Putamen (tissue), 1 donor: ENCODE measurements around the gene KCNG4.
A peak's percentile ranks its signal among the peaks of the same experiment; 100 is the strongest.
"Not testable (repeated sequence)": the region's sequence is repeated elsewhere in the genome, so short reads cannot be mapped to it uniquely, and the experiment has no call there.

Experiments
- DNase-seq: peaks from one replicate; pipeline ENCODE4 v3.0.0-alpha.2; 2016; ENCODE audit warnings: low spot score

The KCNG4 gene

DNA sequence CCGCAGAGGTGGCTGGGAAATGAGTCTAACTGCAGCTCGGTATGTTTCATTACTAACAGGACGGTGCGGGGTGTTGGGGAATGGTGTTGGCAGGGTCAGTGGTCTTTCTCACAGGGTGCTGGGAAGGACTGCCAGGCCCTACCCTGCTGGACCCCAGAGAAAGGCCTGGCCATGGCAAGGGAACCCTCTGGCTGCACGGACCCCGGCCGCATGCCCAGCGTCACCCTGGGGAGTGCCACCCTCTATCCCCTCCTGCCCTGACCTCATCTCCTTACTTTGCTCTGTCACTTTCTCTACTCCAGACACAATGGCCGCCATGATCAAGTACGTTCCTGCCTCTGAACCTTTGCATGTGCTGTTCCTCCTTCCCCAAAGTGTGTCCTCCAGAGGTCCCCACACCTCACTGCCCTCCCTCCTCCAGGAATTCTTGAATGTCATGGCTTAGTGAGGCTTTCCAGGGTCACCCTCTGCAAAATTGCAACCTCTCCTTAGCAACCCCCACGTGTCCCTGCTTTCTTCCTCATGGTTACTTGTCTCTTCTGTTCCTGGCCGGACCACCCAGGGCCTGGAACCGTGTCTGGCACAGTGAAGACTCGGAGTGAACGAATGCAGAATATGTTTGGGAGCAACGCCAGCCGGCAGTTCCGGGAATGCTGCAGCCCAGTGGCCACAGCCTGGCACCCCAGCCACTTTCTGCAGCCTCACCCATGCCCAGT, 33.7 kb downstream of the KCNG4 start:
- DNase-seq = no peak

DNA sequence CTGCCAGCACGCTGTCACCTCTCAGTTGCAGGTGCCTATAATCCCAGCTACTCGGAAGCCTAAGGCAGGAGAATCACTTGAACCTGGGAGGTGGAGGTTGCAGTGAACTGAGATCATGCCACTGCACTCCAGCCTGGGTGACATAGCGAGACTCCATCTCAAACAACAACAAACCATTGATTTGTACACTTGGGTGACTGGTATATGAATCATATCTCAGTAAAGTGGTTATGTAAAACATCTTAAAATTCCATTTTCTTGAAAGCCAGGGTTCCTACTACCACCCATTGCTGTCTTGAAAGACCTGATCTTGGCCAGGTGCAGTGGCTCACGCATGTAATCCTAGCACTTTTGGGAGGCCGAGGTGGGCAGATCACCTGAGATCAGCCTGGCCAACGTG, 34.7 kb downstream of the KCNG4 start:
- not testable (repeated sequence) for DNase-seq

DNA sequence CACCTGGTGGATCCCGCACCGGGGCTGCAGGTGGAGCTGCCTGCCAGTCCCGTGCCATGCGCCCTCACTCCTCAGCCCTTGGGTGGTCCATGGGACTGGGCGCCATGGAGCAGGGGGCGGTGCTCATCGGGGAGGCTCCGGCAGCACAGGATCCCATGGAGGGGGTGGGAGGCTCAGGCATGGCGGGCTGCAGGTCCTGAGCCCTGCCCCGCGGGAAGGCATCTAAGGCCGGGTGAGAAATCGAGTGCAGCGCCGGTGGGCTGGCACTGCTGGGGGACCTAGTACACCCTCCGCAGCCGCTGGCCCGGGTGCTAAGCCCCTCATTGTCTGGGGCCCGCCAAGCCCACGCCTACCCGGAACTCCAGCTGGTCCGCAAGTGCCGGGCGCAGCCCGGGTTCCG, 35.3 kb downstream of the KCNG4 start:
- not testable (repeated sequence) for DNase-seq

DNA sequence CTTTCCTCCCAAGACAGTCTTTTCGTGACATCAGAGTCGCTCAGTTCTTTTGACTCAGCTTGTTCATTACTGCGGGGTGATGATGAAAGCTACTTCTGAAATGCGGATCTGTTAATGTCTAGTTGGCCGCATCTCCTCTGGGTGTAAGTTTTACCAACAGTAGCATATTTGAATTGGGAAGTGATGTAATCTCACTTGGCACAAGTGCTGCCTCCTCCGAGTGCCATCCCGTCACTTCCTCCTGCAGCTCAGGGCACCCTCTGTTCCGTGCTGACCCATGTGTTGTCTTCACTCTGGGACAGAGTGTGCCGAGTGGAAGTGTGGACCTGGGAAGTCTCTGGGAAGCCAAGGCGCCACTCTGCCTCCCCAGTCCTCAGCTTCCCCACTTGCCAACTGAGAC, 40.0 kb downstream of the KCNG4 start:
- DNase-seq = no peak

DNA sequence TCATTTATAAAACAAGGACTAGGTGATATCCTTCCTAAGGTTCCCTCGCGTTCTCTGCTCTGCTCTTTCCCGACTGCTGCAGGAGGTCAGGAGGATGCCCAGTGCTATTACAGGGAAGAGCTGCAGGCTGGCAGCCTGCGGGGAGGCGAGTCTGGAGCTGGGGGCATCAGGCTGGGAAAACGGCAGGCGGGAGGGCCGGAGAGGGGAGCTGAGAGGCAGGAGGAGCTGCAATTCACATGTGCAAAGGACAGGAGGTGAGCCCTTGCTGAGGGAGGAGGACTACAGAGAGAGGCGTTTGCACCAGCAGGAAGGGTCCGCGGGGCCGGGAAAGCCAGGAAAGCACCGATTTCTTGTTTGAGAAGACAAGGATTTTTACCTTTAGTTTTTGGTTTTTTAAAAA, 40.7 kb downstream of the KCNG4 start:
- no peak for DNase-seq

DNA sequence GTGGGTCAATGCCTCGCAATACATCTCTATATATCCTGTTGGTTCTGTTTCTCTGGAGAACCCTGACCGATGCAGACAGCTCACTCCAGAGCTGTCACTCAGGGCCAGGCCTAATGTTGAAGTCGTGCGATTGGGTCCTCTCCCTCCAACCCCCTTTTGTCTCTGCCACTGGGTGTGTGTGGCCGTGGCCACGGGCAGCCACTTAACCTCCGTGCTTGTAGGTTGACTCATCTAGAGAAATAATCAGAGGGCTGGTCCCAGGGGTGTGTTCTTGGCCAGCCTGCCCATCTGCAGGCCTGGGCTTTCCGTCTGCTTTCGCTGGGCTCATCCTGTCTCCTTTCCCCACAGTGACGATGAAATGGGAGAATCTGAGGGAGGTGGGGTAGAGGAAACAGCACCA, 41.4 kb downstream of the KCNG4 start:
- DNase-seq = no peak

DNA sequence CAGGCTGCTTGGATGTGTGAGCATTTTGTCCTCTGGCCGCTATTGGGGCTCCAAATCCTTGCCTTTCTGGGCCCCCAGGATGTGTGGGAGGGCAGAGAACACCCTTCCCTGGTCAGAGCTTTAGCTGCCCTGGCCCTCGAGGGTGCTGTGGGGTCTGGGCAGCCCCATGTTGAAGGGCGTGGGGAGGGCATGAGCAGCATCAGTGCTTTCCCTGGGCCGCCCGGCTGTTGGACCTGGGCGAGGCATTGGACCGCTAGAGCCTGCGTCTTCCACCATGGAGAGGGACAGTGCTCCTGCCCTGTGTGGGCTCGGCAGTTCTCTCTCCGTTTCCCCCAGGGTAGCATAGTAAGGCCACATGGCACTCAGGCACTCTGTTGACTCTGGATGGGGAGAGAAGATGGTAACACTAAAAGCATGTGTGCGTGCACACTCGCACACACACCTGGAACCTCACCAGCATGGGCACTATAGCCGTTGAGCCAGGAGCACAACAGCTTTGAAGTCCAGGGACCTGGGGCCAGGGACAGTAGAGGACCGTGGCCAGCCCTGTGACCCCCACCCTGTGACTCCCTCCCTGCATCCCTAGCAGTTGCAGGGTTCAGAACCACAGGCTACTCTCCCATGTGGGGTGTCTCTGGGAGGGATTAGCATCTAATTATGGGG, 42.2 kb downstream of the KCNG4 start:
- DNase-seq = no peak

DNA sequence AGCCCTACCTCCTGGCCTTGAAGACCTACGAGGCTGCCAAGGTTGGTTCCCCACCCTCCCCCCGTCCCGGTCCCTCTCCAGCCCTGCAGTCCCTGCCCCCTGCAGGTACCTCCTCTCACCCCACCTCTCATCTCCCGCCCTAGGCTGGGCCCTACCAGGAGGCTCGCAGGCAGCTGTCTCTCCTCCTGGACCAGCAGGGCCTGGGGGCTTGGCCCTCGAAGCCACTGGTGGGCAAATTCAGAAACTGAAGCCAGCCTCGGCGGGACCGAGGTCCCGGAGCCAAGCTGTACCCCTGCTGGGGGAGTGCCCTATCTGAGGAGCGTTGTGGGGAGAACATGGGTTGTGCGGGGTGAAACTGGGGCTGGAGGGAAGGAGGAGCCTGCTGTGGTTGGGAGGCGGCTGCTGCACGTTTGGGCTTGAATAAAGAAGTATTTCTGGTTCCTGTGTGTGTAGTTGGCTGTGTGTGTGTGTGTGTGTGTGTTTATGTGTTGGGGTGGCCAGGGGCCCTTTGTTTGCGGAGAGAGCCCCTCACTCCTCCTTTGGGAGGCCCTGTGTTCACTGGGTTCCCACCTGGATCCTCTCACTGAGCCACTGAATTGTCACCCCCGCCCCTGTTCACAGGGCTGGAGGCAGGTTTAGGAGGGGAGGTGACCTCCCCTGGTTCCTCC, 43.0 kb downstream of the KCNG4 start:
- no peak for DNase-seq

DNA sequence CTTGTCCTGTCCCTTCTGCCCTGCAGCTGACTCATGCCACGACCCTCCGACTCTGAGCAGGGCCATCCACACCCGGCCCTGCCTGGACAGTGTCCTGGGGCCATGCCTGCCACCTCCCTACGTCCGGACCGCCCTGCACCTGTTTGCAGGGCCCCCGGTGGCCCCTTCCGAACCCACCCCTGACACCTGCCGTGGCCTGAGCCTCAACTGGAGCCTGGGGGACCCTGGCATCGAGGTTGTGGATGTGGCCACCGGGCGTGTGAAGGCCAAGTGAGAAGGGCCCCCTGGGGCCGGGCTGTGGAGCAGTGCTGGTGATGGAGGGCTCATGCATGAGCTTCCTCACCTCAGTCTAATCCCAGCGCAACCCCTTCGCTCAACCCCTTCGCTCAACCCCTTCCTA, 43.7 kb downstream of the KCNG4 start:
- no peak for DNase-seq

DNA sequence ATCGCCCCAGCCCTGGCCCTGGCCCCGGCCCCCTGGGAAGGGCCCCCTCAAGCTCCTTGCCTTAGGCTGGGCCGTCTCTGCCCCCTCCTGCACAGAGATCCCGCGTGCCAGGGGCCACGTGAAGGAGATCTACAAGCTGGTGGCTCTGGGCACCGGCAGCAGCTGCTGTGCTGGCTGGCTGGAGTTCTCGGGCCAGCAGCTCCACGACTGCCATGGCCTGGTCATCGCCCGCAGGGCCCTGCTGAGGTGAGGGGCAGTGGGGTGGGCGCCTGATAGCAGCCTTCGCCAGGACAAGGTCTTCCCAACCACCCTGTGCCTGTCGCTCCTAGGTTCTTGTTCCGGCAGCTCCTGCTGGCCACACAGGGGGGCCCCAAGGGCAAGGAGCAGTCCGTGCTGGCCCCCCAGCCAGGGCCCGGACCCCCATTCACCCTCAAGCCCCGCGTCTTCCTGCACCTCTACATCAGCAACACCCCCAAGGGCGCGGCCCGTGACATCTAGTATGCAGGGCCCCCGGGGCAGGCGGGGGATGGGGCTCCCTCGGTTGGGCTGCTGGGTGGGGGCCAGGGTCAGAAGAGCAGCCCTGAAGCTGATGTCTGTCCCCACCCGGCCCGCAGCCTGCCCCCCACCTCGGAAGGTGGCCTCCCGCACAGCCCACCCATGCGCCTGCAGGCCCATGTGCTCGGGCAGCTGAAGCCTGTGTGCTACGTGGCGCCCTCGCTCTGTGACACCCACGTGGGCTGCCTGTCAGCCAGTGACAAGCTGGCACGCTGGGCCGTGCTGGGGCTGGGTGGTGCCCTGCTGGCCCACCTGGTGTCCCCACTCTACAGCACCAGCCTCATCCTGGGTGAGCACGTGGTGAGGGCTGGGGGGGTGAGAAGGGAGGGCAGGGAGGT, 44.4 kb downstream of the KCNG4 start:
- no peak for DNase-seq

DNA sequence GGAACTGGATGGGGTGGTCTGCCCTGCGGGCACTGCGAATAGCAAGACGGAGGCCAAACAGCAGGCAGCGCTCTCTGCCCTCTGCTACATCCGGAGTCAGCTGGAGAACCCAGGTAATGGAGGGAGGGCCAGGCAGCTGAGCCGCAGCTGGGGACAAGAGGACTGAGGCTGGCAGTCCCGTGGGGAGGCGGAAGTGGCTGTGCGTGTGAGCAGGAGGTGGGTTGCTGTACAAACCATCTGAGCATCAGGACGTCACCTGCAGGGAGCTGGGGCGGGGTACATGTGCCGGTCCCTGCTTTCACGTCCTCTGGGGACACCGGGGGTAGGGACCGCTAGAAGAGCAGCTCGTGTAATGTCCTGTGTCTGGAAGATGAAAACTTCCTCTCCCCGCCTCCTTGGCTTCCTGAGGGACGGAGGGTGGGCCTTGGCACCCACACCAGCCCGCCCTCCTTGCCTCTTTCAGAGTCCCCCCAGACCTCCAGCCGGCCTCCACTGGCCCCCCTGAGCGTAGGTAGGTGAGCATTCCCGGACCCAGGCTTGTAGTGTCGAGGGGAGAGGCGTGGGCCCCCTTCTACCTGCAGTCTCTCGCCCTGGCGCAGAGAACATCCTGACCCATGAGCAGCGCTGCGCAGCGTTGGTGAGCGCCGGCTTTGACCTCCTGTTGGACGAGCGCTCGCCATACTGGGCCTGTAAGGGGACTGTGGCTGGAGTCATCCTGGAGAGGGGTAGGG, 45.2 kb downstream of the KCNG4 start:
- DNase-seq = no peak

DNA sequence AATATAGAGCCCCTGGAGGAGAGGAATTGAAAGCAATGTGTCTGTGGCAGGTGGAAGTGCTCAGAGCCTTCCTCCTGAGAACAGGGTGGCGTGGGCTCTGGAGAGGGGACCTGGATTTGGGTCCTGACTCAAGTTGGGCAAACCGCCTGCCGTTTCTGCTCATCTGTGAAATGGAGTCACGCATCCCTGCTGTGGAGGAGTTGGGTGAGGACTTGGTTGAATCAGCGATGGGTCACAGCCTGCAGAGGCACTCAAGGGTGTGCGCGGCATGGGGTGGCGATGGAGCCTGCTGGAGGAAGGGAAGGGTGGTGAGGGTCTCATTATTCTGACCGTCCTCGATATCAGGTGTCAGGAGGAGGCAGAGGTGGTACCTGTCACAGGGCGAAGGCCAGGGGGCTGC, 45.8 kb downstream of the KCNG4 start:
- DNase-seq = no peak

DNA sequence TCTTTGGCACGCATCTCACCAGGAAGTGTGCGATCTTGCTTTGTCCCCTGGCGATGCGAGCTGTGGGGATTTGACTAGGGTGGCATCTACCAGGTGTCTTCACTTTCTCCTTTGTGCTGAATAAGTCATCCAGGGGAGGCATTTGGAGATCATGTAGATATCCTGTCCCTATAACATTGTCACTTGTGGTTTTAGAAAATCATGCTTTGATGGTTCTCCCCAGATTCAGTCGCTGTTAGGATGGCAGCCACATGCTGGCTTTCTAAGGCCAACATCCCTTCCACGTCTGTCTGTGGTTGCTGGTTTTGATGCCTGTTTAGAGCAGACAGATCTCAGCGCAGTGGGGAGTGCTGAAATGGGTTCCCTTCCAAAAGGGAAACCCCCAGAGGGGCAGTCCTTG, 46.3 kb downstream of the KCNG4 start:
- DNase-seq = no peak

DNA sequence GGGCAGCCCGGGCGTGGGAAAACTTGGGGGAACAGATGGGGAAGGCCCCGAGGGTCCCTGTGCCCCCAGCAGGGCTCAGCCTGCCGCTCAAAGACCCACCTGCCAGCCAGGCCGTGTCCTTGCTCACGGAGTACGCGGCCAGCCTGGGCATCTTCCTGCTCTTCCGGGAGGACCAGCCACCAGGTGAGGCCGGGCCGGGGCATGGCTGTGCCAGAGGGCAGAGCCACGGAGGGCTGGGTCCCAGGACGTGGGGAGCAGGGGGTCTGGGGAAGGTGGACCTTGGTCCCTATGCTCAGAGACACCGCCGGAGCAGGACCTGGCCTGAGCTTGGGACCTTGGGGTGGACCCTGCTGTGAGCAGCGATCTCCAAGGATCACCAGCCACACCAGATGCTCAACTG, 48.3 kb downstream of the KCNG4 start:
- DNase-seq = no peak

DNA sequence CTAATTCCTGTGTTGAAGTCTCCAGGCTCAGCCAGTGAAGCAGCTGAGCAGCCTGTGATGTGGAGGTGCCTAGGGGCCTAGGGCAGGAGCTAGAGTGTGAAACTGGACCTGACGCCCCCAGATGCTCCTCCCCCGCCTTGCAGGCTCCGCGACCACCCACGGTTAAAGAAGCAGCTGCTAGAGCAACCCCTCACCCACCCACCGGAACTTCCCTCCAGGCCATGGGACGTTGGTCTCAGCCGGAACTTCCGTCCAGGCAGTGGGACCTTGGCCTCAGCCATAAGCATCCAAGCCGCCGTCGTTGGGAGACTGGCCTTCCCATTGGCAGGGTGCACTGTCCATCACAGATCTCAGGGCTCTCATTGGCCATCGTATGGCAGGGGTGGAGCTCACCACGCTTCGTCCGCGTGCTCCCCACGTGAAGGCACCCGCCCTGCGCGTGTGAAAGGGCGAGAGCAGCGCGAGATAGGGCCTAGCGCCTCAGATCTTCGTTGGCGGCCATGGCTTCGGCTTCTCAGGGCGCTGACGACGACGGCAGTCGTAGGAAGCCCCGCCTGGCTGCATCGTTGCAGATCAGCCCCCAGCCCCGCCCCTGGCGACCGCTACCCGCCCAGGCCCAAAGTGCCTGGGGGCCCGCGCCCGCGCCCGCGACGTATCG, 49.0 kb downstream of the KCNG4 start, which contains the start of gene ADAD2:
Gene ADAD2 (plus strand): TSS at position 427 of the 658 bp plus-strand sequence. CDS start 74 bp downstream, at position 501.
- DNase-seq = no peak

DNA sequence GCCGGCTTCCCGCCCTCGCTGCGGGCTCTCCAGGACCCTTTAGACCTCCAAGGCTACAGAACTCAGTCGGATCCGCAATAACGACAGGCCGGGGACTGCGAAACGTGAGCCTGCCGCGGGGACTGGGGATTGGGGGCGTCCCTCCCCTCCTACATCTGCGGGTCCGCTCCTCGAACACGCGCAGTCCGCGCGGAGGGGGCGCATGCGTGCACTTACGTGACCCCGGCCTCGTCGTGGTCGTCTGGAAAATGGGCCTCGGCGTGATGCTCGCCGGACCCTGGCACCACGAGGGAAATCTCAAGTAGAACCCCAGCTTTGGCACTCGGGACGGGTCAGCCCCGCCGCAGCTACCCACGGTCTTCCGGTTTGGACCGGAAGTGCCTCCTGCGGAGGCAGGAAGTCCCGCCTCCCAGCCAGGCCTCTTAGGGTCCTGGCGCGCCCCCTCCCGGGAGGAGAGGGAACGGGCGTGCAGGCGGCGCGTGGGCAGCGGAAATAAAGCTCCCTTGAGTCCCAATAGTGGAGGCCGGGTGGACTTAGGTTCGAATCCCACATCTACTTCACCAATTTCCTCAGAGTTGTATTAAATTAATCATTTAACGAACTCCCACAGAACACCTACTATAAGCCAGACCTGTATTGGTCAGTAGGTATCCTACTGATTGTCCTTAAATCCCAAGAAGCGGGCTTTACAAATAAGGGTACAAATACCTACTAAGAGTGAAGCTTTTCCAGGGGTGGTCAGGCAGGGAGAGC, 53.0 kb downstream of the KCNG4 start, which contains the start of gene TAF1C:
Gene TAF1C (minus strand): TSS at position 373 of the 753 bp plus-strand sequence. CDS start 2,069 bp downstream, outside the sequence.
- peak; percentile 95 for DNase-seq

DNA sequence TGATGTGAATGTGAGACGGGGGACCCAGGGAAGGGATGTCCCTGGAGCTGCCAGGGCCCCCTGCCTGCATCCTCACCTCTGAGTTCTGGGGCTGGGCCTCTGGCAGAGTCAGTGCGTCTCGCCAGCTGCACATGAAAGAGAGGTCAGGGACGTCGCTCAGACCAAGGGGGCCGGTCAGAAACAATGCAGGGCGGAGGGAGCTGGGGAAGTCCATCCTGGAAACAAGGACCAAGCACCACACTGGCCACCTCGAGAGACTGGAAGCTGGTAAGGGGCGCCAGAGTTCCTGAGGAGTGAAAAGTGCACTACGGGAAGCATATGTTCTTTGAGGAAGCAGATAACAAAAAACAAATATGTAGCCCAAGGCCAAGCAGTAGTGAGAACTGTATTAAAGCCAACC, 55.0 kb downstream of the KCNG4 start:
- no peak for DNase-seq

DNA sequence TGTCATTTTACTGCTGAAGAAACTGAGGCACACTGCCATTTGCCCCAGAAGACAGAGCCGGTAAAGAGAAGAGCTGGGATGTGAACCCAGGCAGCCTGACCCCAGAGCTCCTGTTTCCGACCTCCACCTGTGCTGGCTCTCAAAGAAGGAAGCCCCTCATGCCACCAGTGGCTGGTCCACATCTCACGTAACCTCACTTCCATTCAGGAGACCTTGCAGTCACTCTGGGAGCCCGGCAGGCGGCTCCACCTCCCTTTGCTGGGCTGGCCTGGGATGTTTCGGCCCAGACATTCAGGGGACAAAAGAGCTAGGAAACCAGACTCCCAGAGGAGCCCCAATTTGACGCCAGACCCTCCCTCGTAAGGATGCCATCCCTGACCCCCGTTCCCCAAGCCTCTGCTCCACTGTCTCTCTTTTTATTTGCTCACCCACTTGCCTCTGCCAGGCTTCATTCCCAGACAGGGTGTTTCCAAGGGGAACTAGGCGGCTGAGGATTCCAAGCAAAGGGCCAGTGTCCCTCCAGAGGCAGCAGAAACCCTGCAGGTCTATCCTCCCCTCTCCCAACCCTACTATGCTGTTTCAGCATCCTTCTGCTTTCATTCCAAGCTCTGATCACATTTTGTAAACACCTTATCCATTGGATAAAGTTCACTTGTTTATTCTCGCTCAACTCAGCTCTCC, 55.8 kb downstream of the KCNG4 start:
- DNase-seq = no peak

DNA sequence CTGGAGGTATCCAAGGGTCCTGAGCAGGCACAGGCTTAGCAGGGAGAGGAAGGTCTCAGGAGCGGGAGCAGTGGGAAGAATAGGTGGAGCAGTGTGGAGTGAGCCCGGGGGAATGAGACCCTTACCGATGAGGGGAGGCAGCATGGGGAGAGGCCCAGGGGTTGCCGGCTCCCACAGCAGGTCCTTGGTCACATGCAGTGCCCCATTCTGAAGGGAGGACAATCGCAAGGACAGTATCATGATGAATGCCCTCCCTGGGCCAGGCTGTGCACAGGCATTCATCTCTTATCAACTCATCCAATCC, 56.3 kb downstream of the KCNG4 start:
- DNase-seq = no peak
